Measurements from ENCODE around the gene ARPC5.
"Not testable (repeated sequence)": the region's sequence is repeated elsewhere in the genome, so short reads cannot be mapped to it uniquely, and the experiment has no call there.

The ARPC5 gene

GRCh38 chr1:183635606-183636333, at the start of gene ARPC5:
Gene ARPC5, minus strand, starts transcription at chr1:183635783. Its CDS starts 124 bp downstream, at chr1:183635659.
- DNase-seq (ENCODE audit: low read depth), result peak; percentile 98

GRCh38 chr1:183685112-183685713, 49.6 kb upstream of the ARPC5 start:
- no peak for DNase-seq (ENCODE audit: low read depth)

DNA sequence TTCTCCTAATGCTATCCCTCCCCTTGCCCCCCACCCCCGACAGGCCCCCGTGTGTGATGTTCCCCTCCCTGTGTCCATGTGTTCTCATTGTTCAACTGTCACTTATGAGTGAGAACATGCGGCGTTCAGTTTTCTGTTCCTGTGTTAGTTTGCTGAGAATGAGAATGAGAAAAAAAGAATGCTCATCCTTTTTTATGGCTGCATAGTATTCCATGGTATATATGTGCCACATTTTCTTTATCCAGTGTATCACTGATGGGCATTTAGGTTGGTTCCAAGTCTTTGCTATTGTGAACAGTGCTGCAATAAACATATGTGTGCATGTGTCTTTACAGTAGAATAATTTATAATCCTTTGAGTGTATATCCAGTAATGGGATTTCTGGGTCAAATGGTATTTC, 43.8 kb upstream of the ARPC5 start:
- DNase-seq (ENCODE audit: low read depth), result not testable (repeated sequence)

DNA sequence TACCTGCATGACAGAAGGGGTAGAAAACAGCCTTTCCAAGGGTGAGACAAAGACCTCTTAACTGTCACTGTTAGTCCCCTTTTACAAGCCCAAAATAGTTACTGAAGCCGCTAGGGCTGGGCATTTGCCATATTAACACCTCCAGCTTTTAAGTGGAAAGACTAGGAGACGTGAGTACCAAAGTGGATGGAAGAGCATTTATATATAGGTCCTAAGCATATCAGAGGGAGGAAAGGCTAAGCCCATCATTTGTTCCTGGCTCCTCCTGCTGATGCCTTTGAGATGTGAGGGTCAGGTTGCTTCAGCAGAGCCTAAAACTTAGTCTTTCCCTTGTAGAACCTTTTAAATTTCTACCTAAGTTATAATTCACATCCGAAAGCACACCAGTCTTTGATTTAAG, 43.2 kb upstream of the ARPC5 start:
- no peak for DNase-seq (ENCODE audit: low read depth)

DNA sequence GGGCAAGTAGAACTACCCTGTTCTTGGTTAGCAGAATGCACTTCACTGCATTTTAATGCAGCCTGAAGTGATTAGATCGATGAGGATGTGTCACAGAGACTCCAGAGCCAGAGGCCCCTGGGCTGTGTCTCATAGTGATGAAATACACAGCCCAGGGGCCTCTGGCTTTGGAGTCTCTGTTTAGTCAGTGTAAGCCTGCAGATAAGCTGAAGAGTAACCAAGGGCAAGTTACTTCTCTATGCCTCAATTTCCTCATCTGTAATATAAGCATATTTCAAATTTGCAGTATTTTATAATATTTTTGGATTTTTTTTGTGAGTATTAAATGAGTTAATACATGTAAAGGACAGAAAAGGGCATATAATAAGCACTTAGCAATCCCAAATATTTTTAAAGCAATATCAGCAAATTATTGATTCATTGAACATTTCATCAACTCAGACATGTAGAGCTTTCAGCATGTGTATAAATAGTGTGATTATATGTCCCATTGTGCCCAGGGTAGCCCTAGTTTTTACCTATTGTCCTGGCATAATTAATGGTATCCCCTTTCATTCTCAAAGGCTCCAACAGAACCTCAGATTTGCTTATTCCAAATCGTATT, 41.1 kb upstream of the ARPC5 start:
- no peak for DNase-seq (ENCODE audit: low read depth)

GRCh38 chr1:183675883-183676585, 40.5 kb upstream of the ARPC5 start:
- DNase-seq (ENCODE audit: low read depth), result no peak

DNA sequence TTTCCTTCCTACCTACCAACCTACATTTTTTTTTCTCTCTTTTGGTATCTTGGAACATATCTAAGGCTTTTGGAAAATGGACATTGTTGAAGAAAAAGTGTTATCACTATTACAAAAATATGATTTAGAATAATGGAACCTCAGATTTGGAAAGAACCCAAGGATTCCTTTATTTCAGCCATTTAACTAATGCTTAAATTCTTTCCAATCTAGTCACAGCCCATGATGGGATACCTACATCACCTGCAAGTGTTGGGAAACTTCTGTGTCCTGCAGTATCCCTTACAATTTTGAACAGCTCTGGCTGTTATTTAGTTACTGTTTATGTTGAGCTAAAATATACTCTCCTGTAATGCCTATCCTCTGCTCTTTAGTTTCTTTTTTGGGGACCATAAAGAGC, 39.8 kb upstream of the ARPC5 start:
- no peak for DNase-seq (ENCODE audit: low read depth)

DNA sequence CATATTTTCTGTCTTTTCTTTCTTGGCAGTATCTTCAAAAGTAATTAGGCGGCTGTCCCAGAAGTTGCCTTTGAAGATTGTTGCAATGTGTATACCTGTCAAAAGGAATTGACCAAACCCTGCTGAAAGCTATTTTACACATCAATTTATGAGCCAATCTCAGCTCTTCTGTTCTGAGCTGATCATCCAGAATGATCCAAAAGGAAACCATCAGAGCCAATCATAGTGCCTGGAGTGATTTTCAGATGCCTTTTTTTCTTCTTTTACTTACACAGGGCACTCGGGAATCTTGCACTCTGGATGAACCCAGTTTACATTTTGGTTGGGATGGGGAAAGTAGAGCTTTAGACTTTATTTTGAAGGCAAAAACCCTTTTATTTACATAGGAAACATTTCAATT, 39.3 kb upstream of the ARPC5 start:
- DNase-seq (ENCODE audit: low read depth), result no peak

DNA sequence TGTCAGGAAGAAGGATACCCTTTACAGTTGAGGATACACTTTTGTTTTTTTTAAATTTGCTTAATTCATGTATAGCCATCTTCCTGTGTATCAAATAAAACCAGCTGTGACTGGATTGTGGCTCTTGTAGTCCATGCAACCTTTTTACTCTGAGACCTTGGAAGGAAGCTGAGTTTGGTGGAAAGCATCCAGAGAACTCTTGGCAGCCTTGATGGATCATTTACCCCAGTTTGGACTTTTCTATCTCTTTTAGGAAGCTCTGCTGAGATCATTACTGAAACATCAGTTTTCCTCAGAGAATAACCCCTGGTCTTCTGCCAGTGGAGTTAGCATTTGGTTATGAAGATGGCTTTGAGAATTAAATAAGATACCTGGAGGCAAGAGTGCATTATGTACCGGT, 38.8 kb upstream of the ARPC5 start:
- DNase-seq (ENCODE audit: low read depth), result no peak

DNA sequence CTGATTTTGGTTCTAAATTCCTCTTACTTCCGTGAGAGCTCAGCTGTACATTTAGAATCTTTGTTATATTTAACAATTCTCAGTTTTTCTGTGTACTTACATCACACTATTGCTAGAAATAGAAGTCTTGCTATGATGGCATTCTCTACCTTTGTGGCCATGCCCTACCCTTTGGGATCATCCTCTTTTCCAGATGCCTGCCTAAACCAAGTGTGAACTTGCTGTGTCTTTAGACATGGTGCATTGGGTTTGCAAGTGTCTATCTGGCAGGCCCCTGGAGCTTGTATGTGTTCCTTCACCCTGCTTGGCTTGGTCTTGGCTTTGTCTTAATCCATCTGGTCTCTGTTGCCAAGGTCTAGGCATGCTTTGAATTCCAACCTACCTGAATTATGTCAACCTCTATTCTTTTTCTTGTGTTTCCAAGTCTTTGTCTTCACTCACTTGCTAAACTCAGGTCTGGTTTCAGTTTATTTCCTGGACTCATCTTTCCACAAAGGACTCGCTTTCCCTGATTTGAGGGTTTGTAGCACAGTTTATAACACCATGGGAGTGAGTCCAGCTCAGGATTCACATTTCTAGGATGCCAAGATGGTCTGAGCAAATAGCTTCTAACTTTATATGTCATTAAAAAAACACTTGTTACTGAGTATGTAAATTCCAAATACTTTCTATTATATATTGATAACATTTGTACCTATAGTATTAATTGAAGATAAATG, 38.2 kb upstream of the ARPC5 start:
- DNase-seq (ENCODE audit: low read depth), result no peak

GRCh38 chr1:183670169-183670568, 34.6 kb upstream of the ARPC5 start:
- no peak for DNase-seq (ENCODE audit: low read depth)

DNA sequence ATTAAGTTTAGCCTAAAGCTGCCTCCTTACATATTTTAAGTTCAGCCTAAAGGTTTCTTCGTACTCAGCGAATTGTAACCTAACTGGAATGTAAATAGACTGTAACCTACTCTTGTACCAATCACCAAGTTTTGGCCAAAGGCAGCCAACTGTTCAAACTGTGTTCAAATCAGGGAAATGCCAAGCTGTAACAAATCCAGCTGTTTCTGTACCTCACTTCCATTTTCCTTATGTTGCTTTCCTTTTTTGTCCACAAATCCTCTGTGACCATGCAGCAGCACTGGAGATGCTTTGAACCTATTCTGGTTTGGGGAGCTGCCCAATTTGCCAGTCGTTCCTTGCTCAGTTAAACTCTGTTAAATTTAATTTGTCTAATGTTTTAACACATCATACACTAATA, 20.8 kb upstream of the ARPC5 start:
- DNase-seq (ENCODE audit: low read depth), result no peak

GRCh38 chr1:183655562-183656075, 20.0 kb upstream of the ARPC5 start:
- DNase-seq (ENCODE audit: low read depth), result peak; percentile 52

DNA sequence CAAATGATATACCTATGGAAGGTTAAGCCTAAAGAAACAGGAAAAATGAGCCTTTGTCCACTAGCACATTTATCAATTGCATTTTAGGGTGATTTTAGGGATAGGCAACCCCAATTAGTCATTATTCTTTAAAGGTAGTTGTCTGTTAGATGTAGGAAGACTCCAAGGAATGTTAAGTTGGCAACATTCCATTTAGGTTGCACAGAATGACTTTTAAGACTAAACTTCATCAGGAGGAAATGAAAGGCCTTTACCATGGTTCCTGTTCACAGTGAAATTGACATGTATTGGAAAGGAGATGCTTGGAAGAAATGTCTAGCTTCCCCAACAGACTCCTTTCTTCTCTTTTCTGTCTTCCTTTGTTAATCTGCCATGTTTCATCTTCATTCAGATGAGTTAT, 19.1 kb upstream of the ARPC5 start:
- no peak for DNase-seq (ENCODE audit: low read depth)

DNA sequence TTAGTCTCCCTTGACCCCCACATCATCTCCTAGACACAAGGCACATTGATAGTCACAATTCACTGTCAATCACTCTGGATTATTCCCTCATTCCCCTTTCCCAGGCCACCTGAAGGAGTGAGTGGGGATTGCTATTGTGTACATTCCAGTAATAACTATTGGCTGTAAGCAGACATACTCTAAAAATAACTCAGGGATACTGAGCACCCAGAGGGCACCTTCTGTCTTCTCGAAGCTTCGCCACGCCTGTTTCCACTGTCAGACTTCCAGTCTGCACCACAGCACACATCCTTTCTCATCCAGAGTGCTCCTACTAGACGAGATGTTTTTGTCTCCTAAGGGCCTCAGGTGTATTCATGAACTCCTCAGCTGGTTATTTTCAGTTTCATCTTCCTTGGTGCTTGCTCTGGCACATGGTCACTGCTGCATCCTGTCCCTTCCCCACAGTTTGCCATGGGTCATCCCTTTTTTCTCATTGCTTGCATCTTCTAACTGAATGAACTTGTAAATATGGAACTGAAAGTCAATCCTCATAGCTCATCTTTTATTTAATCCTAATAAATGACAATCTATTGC, 18.4 kb upstream of the ARPC5 start:
- no peak for DNase-seq (ENCODE audit: low read depth)

DNA sequence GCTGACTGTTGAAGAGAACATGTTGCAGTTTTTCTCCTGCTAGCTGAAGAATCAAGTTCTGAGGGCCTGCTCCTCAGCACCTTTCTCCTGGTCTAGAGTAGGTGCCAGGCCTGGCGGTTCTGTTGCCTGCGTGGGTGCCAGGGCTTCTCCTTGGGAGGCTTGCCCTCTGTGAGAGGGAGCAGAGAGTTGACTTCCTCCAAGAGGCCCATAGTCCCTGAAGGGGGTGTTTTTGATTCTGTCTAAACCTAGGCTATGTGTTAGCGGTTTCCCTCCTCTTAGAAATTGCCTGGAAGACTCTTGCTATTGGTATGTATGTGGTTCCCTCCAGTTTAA, 17.8 kb upstream of the ARPC5 start:
- no peak for DNase-seq (ENCODE audit: low read depth)

GRCh38 chr1:183652547-183653461, 17.2 kb upstream of the ARPC5 start, which contains the start of gene APOBEC4:
Gene APOBEC4, minus strand, starts transcription at chr1:183653316. Its CDS starts 4,535 bp downstream, at chr1:183648781.
- no peak for DNase-seq (ENCODE audit: low read depth)

DNA sequence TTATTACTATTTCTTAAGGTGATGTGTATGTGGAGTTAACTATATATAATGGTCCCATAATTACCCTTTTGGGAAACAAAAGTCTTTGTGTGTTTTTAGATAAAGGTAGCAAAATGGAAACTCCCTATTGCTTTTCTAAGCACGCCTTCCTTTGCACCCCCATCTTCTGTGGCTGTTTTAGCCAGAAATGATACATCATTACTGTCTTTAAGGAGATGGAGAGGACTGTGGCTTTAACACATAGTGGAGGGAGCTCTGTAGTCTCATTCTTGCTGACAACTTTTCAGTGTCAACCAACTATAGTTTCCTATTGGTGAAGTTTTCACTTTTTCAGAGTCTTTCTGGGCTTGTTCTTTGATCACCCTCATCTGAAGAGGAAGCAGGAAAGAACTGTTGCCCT, 16.5 kb upstream of the ARPC5 start:
- no peak for DNase-seq (ENCODE audit: low read depth)

- DNase-seq (ENCODE audit: low read depth), result no peak
Observed at GRCh38 chr1:183651612-183652011, 16.0 kb upstream of the ARPC5 start.

- DNase-seq (ENCODE audit: low read depth), result no peak
Observed at GRCh38 chr1:183648042-183648441, 12.5 kb upstream of the ARPC5 start.

- DNase-seq (ENCODE audit: low read depth), result no peak
Observed at GRCh38 chr1:183646776-183647175, 11.2 kb upstream of the ARPC5 start.
